C4-2B (cell line): Measurements from ENCODE around the gene RNPEPL1.

Source experiments
- CTCF ChIP-seq: fragments of 450-650 bp; conservative IDR thresholded peaks from 2 replicates; pipeline ENCODE4 v1.5.1; 2017; ENCODE audit warnings: mild to moderate bottlenecking
- ZFX ChIP-seq: fragments of 450-650 bp; IDR thresholded peaks from 2 replicates; pipeline ENCODE4 v1.6.1; 2017

- no peak for TF ChIP-seq CTCF
- TF ChIP-seq ZFX = no peak
Observed at GRCh38 chr2:240615396-240615795, 47.1 kb downstream of the RNPEPL1 start.
